Tibial nerve (tissue), 3 donors: Measurements from ENCODE around the gene PRR30.

Experiments used
- CTCF ChIP-seq, 5 experiments: fragments of 200-600 bp in 3 of 5; fragments of 450-650 bp in 2 of 5; sonication (generic) in 3 of 5; IDR thresholded peaks; one replicate each; pipeline ENCODE4 v1.5.1; 2016 to 2019; ENCODE audit warnings: antibody characterized with exemption in 5 of 5, mild to moderate bottlenecking in 3 of 5, moderate library complexity in 2 of 5
- POLR2A ChIP-seq, 2 donors: fragments of 450-650 bp; IDR thresholded peaks; one replicate each; pipeline ENCODE4 v1.6.1; 2017; ENCODE audit warnings: antibody characterized with exemption in 2 of 2, mild to moderate bottlenecking in 2 of 2, moderate library complexity in 2 of 2

GRCh38 chr2:27126252-27126710, 12.9 kb downstream of the PRR30 start:
- TF ChIP-seq CTCF (IDR thresholded peaks at IDR 0.05), result no peak
- TF ChIP-seq POLR2A (IDR thresholded peaks at IDR 0.05), result no peak
